ENCODE results near the gene GLG1. TPM values are rescaled to one million over a fixed set of nuclear protein-coding genes. Genes with fewer than 3 reads are reported as not detected.

The GLG1 gene
- polyA plus RNA-seq, 2 of the 4 experiments (the other 2 are of a cell fraction): 51.9 to 90.6 TPM

GRCh38 chr16:74611721-74612120 is 4.8 kb upstream of the GLG1 start (continued):
- no peak for TF ChIP-seq CTCF (IDR thresholded peaks at IDR 0.05)
- TF ChIP-seq GATA3 (IDR thresholded peaks at IDR 0.05; ENCODE audit: borderline replicate concordance): no peak
- no peak for TF ChIP-seq KDM5A (IDR thresholded peaks at IDR 0.05)
- TF ChIP-seq CHD4 (IDR thresholded peaks at IDR 0.05; ENCODE audit: borderline replicate concordance): no peak
- no peak for TF ChIP-seq NFE2L2 (conservative IDR thresholded peaks at IDR 0.05; ENCODE audit: low read length)

GRCh38 chr16:74608944-74609343 is 2.0 kb upstream of the GLG1 start:
- no peak for ATAC-seq
- no peak overlapping the region for H3K4me3 ChIP-seq
- peaks cover 21% of the 10 kb centered on the region for H3K4me1 ChIP-seq
- POLR2A ChIA-PET: interaction anchor here (0.5 kb wide), 1 partner anchor 60 kb away, joined by 4 read pairs; no protein-coding TSS in a partner anchor
- CTCF ChIA-PET: interaction anchor here (1.4 to 1.9 kb wide), 3 partner anchors 8 to 15 kb away, joined by 4 to 11 read pairs (median 7); no protein-coding TSS in a partner anchor
- no peak for DNase-seq (ENCODE audit: low read depth in 1 of 2, low spot score in 1 of 2)
- no peak overlapping the region for H3K27ac ChIP-seq
- TF ChIP-seq HDAC2 (IDR thresholded peaks at IDR 0.05) (no peak), FOSL2 (IDR thresholded peaks at IDR 0.05) (no peak), FOSL2 (CRISPR knock-in tag; IDR thresholded peaks at IDR 0.05) (no peak), RNF2 (IDR thresholded peaks at IDR 0.05; ENCODE audit: borderline replicate concordance, low read depth) (no peak), MAFK (IDR thresholded peaks at IDR 0.05; ENCODE audit: partially characterized antibody) (no peak), KDM5A (IDR thresholded peaks at IDR 0.05) (no peak), HEYL (CRISPR knock-in tag; IDR thresholded peaks at IDR 0.05) (no peak), MAZ (IDR thresholded peaks at IDR 0.05; ENCODE audit: borderline replicate concordance, low read depth, low read length) (no peak), BHLHE40 (IDR thresholded peaks at IDR 0.05; ENCODE audit: low read depth, low read length) (no peak), KDM1A (IDR thresholded peaks at IDR 0.05; ENCODE audit: low read depth) (no peak), NFE2L2 (conservative IDR thresholded peaks at IDR 0.05; ENCODE audit: low read length) (no peak), CEBPB (IDR thresholded peaks at IDR 0.05) (no peak), EHMT2 (IDR thresholded peaks at IDR 0.05; ENCODE audit: low read depth) (no peak), CBX2 (IDR thresholded peaks at IDR 0.05; ENCODE audit: borderline replicate concordance, low read depth) (no peak), CHD4 (IDR thresholded peaks at IDR 0.05; ENCODE audit: borderline replicate concordance) (no peak)
- TF ChIP-seq, protein P1, sequence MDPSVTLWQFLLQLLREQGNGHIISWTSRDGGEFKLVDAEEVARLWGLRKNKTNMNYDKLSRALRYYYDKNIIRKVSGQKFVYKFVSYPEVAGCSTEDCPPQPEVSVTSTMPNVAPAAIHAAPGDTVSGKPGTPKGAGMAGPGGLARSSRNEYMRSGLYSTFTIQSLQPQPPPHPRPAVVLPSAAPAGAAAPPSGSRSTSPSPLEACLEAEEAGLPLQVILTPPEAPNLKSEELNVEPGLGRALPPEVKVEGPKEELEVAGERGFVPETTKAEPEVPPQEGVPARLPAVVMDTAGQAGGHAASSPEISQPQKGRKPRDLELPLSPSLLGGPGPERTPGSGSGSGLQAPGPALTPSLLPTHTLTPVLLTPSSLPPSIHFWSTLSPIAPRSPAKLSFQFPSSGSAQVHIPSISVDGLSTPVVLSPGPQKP (IDR thresholded peaks at IDR 0.05; ENCODE audit: low read depth, low read length): no peak
- TF ChIP-seq, protein P2, sequence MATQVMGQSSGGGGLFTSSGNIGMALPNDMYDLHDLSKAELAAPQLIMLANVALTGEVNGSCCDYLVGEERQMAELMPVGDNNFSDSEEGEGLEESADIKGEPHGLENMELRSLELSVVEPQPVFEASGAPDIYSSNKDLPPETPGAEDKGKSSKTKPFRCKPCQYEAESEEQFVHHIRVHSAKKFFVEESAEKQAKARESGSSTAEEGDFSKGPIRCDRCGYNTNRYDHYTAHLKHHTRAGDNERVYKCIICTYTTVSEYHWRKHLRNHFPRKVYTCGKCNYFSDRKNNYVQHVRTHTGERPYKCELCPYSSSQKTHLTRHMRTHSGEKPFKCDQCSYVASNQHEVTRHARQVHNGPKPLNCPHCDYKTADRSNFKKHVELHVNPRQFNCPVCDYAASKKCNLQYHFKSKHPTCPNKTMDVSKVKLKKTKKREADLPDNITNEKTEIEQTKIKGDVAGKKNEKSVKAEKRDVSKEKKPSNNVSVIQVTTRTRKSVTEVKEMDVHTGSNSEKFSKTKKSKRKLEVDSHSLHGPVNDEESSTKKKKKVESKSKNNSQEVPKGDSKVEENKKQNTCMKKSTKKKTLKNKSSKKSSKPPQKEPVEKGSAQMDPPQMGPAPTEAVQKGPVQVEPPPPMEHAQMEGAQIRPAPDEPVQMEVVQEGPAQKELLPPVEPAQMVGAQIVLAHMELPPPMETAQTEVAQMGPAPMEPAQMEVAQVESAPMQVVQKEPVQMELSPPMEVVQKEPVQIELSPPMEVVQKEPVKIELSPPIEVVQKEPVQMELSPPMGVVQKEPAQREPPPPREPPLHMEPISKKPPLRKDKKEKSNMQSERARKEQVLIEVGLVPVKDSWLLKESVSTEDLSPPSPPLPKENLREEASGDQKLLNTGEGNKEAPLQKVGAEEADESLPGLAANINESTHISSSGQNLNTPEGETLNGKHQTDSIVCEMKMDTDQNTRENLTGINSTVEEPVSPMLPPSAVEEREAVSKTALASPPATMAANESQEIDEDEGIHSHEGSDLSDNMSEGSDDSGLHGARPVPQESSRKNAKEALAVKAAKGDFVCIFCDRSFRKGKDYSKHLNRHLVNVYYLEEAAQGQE (IDR thresholded peaks at IDR 0.05): no peak
- TF ChIP-seq, protein P3, sequence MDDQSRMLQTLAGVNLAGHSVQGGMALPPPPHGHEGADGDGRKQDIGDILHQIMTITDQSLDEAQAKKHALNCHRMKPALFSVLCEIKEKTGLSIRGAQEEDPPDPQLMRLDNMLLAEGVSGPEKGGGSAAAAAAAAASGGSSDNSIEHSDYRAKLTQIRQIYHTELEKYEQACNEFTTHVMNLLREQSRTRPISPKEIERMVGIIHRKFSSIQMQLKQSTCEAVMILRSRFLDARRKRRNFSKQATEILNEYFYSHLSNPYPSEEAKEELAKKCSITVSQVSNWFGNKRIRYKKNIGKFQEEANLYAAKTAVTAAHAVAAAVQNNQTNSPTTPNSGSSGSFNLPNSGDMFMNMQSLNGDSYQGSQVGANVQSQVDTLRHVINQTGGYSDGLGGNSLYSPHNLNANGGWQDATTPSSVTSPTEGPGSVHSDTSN (IDR thresholded peaks at IDR 0.05): no peak
- TF ChIP-seq, protein P4, sequence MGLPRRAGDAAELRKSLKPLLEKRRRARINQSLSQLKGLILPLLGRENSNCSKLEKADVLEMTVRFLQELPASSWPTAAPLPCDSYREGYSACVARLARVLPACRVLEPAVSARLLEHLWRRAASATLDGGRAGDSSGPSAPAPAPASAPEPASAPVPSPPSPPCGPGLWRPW (IDR thresholded peaks at IDR 0.05): no peak
- TF ChIP-seq, protein P5, sequence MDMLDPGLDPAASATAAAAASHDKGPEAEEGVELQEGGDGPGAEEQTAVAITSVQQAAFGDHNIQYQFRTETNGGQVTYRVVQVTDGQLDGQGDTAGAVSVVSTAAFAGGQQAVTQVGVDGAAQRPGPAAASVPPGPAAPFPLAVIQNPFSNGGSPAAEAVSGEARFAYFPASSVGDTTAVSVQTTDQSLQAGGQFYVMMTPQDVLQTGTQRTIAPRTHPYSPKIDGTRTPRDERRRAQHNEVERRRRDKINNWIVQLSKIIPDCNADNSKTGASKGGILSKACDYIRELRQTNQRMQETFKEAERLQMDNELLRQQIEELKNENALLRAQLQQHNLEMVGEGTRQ (IDR thresholded peaks at IDR 0.05): no peak
- no peak for FAIRE-seq
- no peak overlapping the region for H3K4me2 ChIP-seq
- H3K9me3 ChIP-seq: no peaks in the 10 kb centered on the region
- 95% methylated on average over 6 of the region's 6 CpGs for WGBS (ENCODE audit: missing lambda C conversion rate)

Data from A549 (cell line).